ENCODE measurements around the gene SIRT7.
A peak's percentile ranks its signal among the peaks of the same experiment; 100 is the strongest.

Gene SIRT7

DNA sequence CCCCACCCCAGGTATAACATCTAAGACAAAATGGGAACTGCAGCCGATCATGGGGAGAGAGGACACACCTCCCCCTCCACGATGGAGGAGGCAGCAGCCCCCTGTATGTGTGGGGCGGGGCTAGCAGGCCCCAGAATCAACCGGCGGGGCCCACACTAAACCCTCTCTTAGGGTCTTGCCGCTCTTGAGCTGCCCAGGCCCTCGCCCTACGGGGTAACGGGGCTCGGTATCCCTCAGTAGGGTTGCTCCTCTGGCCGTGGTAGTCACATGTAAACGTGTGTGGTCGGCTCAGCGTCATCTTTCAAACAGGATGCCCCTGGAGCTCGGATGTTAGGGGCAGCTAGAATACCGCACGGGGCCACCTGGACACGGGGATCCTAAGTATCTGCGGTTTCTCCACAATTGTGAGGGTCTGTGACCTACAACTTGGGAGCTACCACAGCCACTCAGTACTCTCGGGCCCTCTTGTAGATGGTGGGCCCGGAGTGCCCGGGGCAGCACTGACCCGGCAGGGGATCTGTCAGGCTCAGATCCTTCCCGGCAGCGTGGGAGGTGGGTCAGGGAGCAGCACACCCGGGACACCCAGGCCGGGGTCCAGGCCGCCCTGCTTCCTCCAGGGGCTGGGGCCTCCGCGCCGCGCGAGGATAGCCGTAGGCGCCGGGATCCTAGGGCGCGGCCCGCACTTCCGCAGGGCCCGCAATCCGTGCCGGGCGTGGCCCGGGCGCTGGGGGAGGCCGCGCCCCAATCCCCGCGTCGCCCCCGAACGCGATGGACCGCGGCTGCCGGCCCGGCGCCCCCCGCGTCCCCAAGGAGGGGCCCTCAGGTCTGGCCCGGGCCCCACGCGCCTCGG is 47.6 kb downstream of the SIRT7 start:
- Histone ChIP-seq H3K9me3 (ENCODE audit: severe bottlenecking) (no peaks in the 10 kb centered on the region), H3K27ac (peak overlapping the region; percentile 56), H3K36me3 (peaks cover 48% of the 10 kb centered on the region), H3K27me3 (ENCODE audit: insufficient read depth, low read depth, severe bottlenecking) (no peaks in the 10 kb centered on the region), H3K4me3 (ENCODE audit: low read depth, low read length) (peak overlapping the region; percentile 89)
- DNase-seq = no peak
- TF ChIP-seq, protein P1, sequence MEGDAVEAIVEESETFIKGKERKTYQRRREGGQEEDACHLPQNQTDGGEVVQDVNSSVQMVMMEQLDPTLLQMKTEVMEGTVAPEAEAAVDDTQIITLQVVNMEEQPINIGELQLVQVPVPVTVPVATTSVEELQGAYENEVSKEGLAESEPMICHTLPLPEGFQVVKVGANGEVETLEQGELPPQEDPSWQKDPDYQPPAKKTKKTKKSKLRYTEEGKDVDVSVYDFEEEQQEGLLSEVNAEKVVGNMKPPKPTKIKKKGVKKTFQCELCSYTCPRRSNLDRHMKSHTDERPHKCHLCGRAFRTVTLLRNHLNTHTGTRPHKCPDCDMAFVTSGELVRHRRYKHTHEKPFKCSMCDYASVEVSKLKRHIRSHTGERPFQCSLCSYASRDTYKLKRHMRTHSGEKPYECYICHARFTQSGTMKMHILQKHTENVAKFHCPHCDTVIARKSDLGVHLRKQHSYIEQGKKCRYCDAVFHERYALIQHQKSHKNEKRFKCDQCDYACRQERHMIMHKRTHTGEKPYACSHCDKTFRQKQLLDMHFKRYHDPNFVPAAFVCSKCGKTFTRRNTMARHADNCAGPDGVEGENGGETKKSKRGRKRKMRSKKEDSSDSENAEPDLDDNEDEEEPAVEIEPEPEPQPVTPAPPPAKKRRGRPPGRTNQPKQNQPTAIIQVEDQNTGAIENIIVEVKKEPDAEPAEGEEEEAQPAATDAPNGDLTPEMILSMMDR (IDR thresholded peaks at IDR 0.05; ENCODE audit: low read depth, low read length) = no peak

DNA sequence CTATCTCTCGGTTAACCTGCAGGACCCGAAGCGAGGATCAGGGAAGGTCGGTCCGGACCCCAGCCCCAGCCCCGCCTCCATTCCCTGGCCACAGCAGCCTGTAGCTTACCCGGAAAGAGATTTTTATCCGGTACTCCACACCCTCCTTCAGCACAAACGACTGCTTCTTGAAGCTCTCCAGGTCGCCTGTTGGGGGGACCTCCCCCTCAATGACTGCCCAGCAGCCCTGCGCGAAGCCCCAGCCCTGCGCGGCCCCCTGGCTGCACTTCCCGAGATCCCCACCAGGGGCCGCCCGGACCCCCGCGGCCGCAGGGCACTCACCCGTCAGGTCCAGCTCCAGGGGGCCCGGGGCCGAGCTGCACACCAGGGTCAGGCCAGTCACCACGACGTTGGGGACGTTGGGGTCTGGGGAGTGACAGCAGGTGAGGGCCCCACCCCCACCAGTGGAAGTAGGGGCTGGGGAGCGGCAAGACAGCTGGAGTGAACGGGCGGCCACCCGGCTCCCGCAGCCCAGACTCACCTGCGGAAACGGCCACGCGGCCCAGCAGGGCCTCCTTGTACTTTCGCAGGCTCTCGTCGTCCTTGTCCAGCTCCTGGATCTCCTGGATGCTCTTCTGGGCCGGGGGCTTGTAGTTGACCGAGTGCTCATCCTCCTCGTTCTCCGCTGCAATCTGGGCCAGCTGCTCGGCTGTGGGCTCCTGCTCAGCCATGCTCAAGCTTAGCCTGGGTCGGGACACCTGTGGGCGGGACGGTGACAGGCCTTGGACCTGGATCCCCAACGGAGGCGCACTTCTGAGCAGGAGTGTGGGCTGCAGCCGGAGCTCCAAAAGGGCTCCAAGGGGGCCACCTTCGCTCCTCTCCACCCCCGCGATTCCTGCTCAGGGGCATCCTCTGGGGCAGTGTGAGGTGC is 48.5 kb downstream of the SIRT7 start:
- Histone ChIP-seq H3K27ac (peak overlapping the region; percentile 56), H3K4me3 (ENCODE audit: low read depth, low read length) (peak overlapping the region; percentile 89), H3K9me3 (ENCODE audit: severe bottlenecking) (no peaks in the 10 kb centered on the region), H3K36me3 (peaks cover 50% of the 10 kb centered on the region), H3K27me3 (ENCODE audit: insufficient read depth, low read depth, severe bottlenecking) (no peaks in the 10 kb centered on the region)
- TF ChIP-seq, protein P1 (IDR thresholded peaks at IDR 0.05; ENCODE audit: low read depth, low read length) = peak; percentile 94
- DNase-seq = peak; percentile 76

DNA sequence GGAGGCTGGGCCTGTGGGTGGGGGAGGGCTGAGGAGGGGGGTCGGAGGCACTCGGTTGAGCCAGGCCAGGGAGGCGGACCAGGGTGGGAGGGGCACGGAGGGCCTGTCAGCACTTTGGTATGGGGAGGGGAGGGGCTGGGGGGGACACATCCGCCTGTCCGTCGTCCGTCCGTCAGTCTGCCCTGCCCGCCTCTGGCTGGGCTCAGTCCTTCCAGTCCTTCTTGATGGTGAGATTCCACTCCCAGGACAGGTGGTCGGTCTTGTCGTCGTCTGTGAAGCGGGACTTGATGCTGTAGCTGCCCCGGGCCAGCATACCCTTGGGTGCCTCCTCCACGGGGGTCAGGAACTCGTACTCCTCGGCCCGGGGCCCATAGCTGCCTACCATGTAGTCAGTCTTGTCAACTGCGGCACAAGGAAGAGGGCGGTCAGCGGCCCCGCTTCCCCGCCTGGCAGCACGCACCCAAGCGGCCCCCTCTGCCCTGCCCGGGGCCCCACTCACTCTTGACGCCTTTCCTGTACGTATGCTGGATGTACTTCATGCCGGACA is 49.2 kb downstream of the SIRT7 start:
- Histone ChIP-seq H3K36me3 (peaks cover 51% of the 10 kb centered on the region), H3K9me3 (ENCODE audit: severe bottlenecking) (no peaks in the 10 kb centered on the region), H3K4me3 (ENCODE audit: low read depth, low read length) (no peak overlapping the region), H3K27me3 (ENCODE audit: insufficient read depth, low read depth, severe bottlenecking) (no peaks in the 10 kb centered on the region), H3K27ac (peak overlapping the region; percentile 56)
- TF ChIP-seq, protein P1 (IDR thresholded peaks at IDR 0.05; ENCODE audit: low read depth, low read length) = no peak
- DNase-seq = peak; percentile 66

DNA sequence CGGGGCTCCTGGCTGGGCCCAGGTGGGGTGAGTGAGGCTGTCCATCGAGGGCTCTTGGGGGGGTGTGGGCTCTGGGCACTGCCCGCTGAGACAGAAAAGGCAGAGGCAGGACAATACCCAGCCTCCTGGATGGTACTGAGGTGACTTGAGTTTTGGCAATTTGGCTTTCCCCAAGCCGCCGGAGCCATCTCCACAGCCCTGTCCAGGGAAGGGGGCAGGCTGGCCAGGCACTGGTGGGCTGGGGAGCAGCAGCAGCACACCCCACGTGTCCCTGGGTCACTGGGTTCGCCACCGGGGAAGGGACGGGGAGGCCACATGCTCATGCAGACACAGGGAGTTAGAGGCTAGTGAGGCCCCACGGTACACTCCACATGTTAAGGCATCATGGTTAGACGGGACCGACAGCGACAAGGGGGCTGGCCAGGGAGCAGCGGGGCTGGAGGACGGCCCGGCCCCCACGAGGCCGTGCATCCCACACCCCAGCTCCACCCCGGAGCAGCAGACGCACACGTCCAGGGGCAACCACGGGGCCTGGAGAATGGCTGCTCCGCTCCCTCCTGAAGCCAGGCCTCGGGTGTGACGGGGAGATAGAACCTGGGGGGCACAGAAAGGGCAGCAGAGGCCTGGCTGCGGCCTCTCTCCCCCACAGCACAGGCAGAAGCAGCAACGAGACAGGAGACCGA is 49.8 kb downstream of the SIRT7 start:
- H3K27me3 ChIP-seq (ENCODE audit: insufficient read depth, low read depth, severe bottlenecking) = no peaks in the 10 kb centered on the region
- H3K27ac ChIP-seq = peak overlapping the region; percentile 42
- TF ChIP-seq, protein P1 (IDR thresholded peaks at IDR 0.05; ENCODE audit: low read depth, low read length) = no peak
- no peak for DNase-seq
- peaks cover 56% of the 10 kb centered on the region for H3K36me3 ChIP-seq
- H3K9me3 ChIP-seq (ENCODE audit: severe bottlenecking) = no peaks in the 10 kb centered on the region
- H3K4me3 ChIP-seq (ENCODE audit: low read depth, low read length) = no peak overlapping the region

DNA sequence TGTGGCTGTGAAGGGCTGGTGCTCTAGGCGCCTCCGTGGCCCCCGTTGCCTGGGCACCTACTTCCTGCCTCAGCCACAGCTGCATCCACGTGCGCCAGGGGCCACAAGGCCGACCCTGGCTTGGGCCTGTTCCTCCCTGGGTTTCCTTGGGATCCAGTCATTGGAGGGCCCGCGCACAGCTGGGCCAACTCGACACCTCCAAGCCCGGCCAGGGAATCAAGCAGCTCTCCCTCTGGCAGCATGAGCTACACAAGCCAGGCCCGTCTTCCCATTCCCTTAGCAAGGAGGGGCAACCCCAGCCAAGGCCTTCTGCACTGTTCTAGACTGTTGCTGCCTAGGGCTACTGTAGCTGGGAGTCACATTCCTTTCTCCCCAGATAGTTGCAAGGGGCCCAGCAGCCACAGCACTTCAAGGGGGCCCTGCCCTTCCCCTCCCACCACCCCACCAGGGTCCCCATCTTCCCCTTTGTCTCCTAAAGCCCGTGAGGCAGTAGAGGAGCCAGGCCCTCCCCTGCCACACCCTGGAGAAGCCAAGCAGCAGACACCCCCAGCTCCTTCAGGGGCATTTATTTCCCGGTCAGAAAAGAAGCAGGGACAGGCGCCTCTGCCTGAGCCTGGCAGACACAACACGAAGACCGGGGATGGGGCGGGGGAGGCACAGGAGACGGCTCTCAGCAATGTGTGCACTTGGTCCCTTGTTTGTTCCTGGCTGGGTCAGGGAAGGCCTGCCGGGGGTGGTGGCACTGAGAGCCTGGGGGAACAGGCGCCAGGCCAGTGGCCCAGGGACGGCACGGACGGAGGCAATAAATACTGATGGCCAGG is 50.6 kb downstream of the SIRT7 start:
- no peak overlapping the region for H3K4me3 ChIP-seq (ENCODE audit: low read depth, low read length)
- peak; percentile 54 for DNase-seq
- peak overlapping the region; percentile 42 for H3K27ac ChIP-seq
- H3K36me3 ChIP-seq = peaks cover 58% of the 10 kb centered on the region
- H3K9me3 ChIP-seq (ENCODE audit: severe bottlenecking) = no peaks in the 10 kb centered on the region
- H3K27me3 ChIP-seq (ENCODE audit: insufficient read depth, low read depth, severe bottlenecking) = no peaks in the 10 kb centered on the region
- TF ChIP-seq, protein P1 (IDR thresholded peaks at IDR 0.05; ENCODE audit: low read depth, low read length) = no peak
